Muscle of arm (tissue), 12 donors: Measurements from ENCODE around the gene CDH12. TPM values are rescaled to one million over a fixed set of nuclear protein-coding genes. Genes with fewer than 3 reads are reported as not detected.

Source experiments
- DNase-seq: peaks from one replicate; pipeline ENCODE4 v3.0.0-alpha.2; 2013
- polyA plus RNA-seq, 12 donors: library from polyadenylated mRNA; unstranded; fragments of 120-200 nt; gene quantifications; one replicate each; pipeline ENCODE4 v1.2.1, GENCODE V29; 2013; ENCODE audit not compliant: insufficient read length in 12 of 12

Gene CDH12
- polyA plus RNA-seq, 12 donors = 0.84 to 4.3 (median 1.8) TPM; not detected in 2

GRCh38 chr5:21711866-21712758 is 1141.0 kb downstream of the CDH12 start:
- no peak for DNase-seq

GRCh38 chr5:21709770-21710169 is 1143.4 kb downstream of the CDH12 start:
- no peak for DNase-seq

- DNase-seq = no peak
These were observed 1148.0 kb downstream of the CDH12 start for GRCh38 chr5:21704974-21705668.

GRCh38 chr5:21701317-21701716 is 1151.8 kb downstream of the CDH12 start:
- DNase-seq = no peak
